Upper lobe of right lung (tissue), 1 donor: ENCODE measurements around the gene SERTM2. TPM values are rescaled to one million over a fixed set of nuclear protein-coding genes. Genes with fewer than 3 reads are reported as not detected.
"Not testable (repeated sequence)": the region's sequence is repeated elsewhere in the genome, so short reads cannot be mapped to it uniquely, and the experiment has no call there.

Experiments used
- ATAC-seq: fragments of 200-7000 bp; cut with Tn5 transposase; one replicate; pipeline ENCODE4 v1.9.1; 2020; ENCODE audit warnings: mild to moderate bottlenecking, moderate library complexity
- DNase-seq: peaks from one replicate; pipeline ENCODE4 v3.0.0-alpha.2; 2020
- H3K27ac ChIP-seq: fragments of 200-600 bp; one replicate; pipeline ENCODE4 v1.8.0; 2022
- H3K27me3 ChIP-seq: fragments of 200-600 bp; one replicate; pipeline ENCODE4 v1.8.0; 2022; ENCODE audit warnings: mild to moderate bottlenecking
- H3K36me3 ChIP-seq: fragments of 200-600 bp; one replicate; pipeline ENCODE4 v1.8.0; 2022
- H3K4me1 ChIP-seq: fragments of 200-600 bp; one replicate; pipeline ENCODE4 v1.8.0; 2022
- H3K4me3 ChIP-seq: fragments of 200-600 bp; one replicate; pipeline ENCODE4 v1.8.0; 2022; ENCODE audit warnings: mild to moderate bottlenecking
- H3K9me3 ChIP-seq: fragments of 200-600 bp; one replicate; pipeline ENCODE4 v1.8.0; 2022
- CTCF ChIP-seq: fragments of 200-600 bp; IDR thresholded peaks from one replicate; pipeline ENCODE4 v1.8.0; 2022; ENCODE audit warnings: antibody characterized with exemption
- intact Hi-C: fragments of 100-400 bp; cut with DNase I; formaldehyde crosslinking; loops from one replicate; pipeline ENCODE4 v1.11.0; 2022
- total RNA-seq: library from RNA; stranded (reverse); fragmentation: NEBNext Ultra II Directional; extraction: Animal tissue kit (Norgen Biotek cat#: 25700); gene quantifications from one replicate; pipeline ENCODE4 v1.2.1, GENCODE V29; 2021
- donor health status: DM: no; HTN: yes; CAD: no; lungs with severe emphysema.

The SERTM2 gene
- total RNA-seq, 1 donor from 2014 or later = 1.6 TPM

- TF ChIP-seq CTCF = no peak
- DNase-seq = no peak
- no peaks in the 10 kb centered on the region for H3K9me3 ChIP-seq
- no peak overlapping the region for H3K4me3 ChIP-seq
- ATAC-seq = no peak
- intact Hi-C loops = no loop called here
- no peak overlapping the region for H3K27ac ChIP-seq
- no peaks in the 10 kb centered on the region for H3K4me1 ChIP-seq
- no peaks in the 10 kb centered on the region for H3K36me3 ChIP-seq
- H3K27me3 ChIP-seq = no peaks in the 10 kb centered on the region
Measured at GRCh38 chrX:111518667-111519066, 7.2 kb downstream of the SERTM2 start.

GRCh38 chrX:111519215-111519614, 7.8 kb downstream of the SERTM2 start:
- H3K4me3 ChIP-seq = no peak overlapping the region
- intact Hi-C loops = no loop called here
- H3K4me1 ChIP-seq = no peaks in the 10 kb centered on the region
- no peaks in the 10 kb centered on the region for H3K9me3 ChIP-seq
- ATAC-seq = no peak
- no peak for DNase-seq
- no peaks in the 10 kb centered on the region for H3K36me3 ChIP-seq
- no peaks in the 10 kb centered on the region for H3K27me3 ChIP-seq
- no peak overlapping the region for H3K27ac ChIP-seq
- TF ChIP-seq CTCF = no peak

- Histone ChIP-seq H3K27ac (no peak overlapping the region), H3K27me3 (no peaks in the 10 kb centered on the region), H3K9me3 (no peaks in the 10 kb centered on the region), H3K4me1 (no peaks in the 10 kb centered on the region), H3K4me3 (no peak overlapping the region), H3K36me3 (no peaks in the 10 kb centered on the region)
- no peak for DNase-seq
- no peak for ATAC-seq
- TF ChIP-seq CTCF = no peak
- intact Hi-C loops = no loop called here
Measured at GRCh38 chrX:111520506-111520905, 9.1 kb downstream of the SERTM2 start.

- no peak for TF ChIP-seq CTCF
- Histone ChIP-seq H3K27ac (no peak overlapping the region), H3K36me3 (no peaks in the 10 kb centered on the region), H3K4me1 (no peaks in the 10 kb centered on the region), H3K4me3 (no peak overlapping the region), H3K9me3 (no peaks in the 10 kb centered on the region), H3K27me3 (no peaks in the 10 kb centered on the region)
- intact Hi-C loops = no loop called here
- DNase-seq (no peak), ATAC-seq (no peak)
Measured at GRCh38 chrX:111521169-111521568, 9.7 kb downstream of the SERTM2 start.

- intact Hi-C loops = no loop called here
- no peak overlapping the region for H3K27ac ChIP-seq
- no peak overlapping the region for H3K4me3 ChIP-seq
- ATAC-seq = no peak
- no peak for DNase-seq
- H3K4me1 ChIP-seq = no peaks in the 10 kb centered on the region
- H3K27me3 ChIP-seq = no peaks in the 10 kb centered on the region
- TF ChIP-seq CTCF = no peak
- H3K9me3 ChIP-seq = no peaks in the 10 kb centered on the region
- H3K36me3 ChIP-seq = no peaks in the 10 kb centered on the region
Measured at GRCh38 chrX:111543212-111543741, 31.8 kb downstream of the SERTM2 start.

- H3K27ac ChIP-seq, H3K4me1 ChIP-seq, H3K27me3 ChIP-seq, intact Hi-C loops, DNase-seq, H3K9me3 ChIP-seq, H3K4me3 ChIP-seq, ATAC-seq, H3K36me3 ChIP-seq: not testable (repeated sequence)
Measured at GRCh38 chrX:111549235-111549634, 37.8 kb downstream of the SERTM2 start.
